GM23248 (cell line): ENCODE data around the gene VPS37B.
"Not testable (repeated sequence)": the region's sequence is repeated elsewhere in the genome, so short reads cannot be mapped to it uniquely, and the experiment has no call there.

Experiments
- EZH2 ChIP-seq: fragments of 200-600 bp; sonication (generic); IDR thresholded peaks from 2 replicates; pipeline ENCODE4 v1.6.1; 2018; ENCODE audit warnings: antibody characterized with exemption, mild to moderate bottlenecking; ENCODE audit not compliant: insufficient read depth, poor library complexity, severe bottlenecking
- EZH2phosphoT487 ChIP-seq: fragments of 200-600 bp; sonication (generic); IDR thresholded peaks from 2 replicates; pipeline ENCODE4 v1.6.1; 2018; ENCODE audit warnings: antibody characterized with exemption, moderate library complexity, mild to moderate bottlenecking, low read depth; ENCODE audit not compliant: insufficient read depth

- not testable (repeated sequence) for TF ChIP-seq EZH2phosphoT487, EZH2
These were observed 9.3 kb upstream of the VPS37B start for GRCh38 chr12:122905258-122905657.
